Prostate gland (tissue), 2 donors: ENCODE data around the gene FTSJ3. TPM values are rescaled to one million over a fixed set of nuclear protein-coding genes. Genes with fewer than 3 reads are reported as not detected.
A peak's percentile ranks its signal among the peaks of the same experiment; 100 is the strongest.

ENCODE experiments used
- DNase-seq: peaks from one replicate; pipeline ENCODE4 v3.0.0-alpha.2; 2019; ENCODE audit warnings: low spot score
- H3K27ac ChIP-seq, 2 donors: fragments of 200-600 bp; sonication (generic); 2 replicates each; pipeline ENCODE4 v1.5.1; 2017 to 2019
- H3K27me3 ChIP-seq: fragments of 200-600 bp; sonication (generic); replicated peaks from 2 replicates; pipeline ENCODE4 v1.5.1; 2019; ENCODE audit not compliant: insufficient read depth
- H3K36me3 ChIP-seq, 2 donors: fragments of 200-600 bp; sonication (generic); 1 replicate in 1 of 2; 2 replicates in 1 of 2; pipeline versions ENCODE4 v1.5.1 to v1.8.1; 2017 to 2019
- H3K4me1 ChIP-seq: fragments of 200-600 bp; sonication (generic); replicated peaks from 2 replicates; pipeline ENCODE4 v1.5.1; 2019
- H3K4me3 ChIP-seq, 2 donors: fragments of 200-600 bp; sonication (generic); 2 replicates each; pipeline ENCODE4 v1.5.1; 2017 to 2019
- H3K9me3 ChIP-seq: fragments of 200-600 bp; sonication (generic); 2 replicates; pipeline ENCODE4 v1.5.1; 2017
- POLR2A ChIP-seq: fragments of 450-650 bp; IDR thresholded peaks from one replicate; pipeline ENCODE4 v1.6.1; 2016; ENCODE audit warnings: antibody characterized with exemption, mild to moderate bottlenecking
- POLR2AphosphoS5 ChIP-seq: sonication (generic); formaldehyde crosslinking; IDR thresholded peaks from one replicate; pipeline ENCODE4 v1.6.1; 2017; ENCODE audit warnings: antibody characterized with exemption
- WGBS: methylation state at CpG from one replicate; pipeline ENCODE4 v1.1.5; 2018; 5-methylcytosine and 5-hydroxymethylcytosine counted together
- intact Hi-C: fragments of 100-400 bp; cut with DNase I; formaldehyde crosslinking; loops from one replicate; pipeline ENCODE4 v1.14.2; 2022
- total RNA-seq, 2 donors: library from RNA; depleted of rRNA; stranded (reverse); fragments of >200 nt; gene quantifications; one replicate each; pipeline ENCODE4 v1.1.0, GENCODE V29; 2016
- TF ChIP-seq, protein P1 (sequence below), 4 experiments: fragments of 200-600 bp in 2 of 4; fragments of 450-650 bp in 2 of 4; sonication (generic) in 2 of 4; IDR thresholded peaks; 1 replicate in 3 of 4; 2 replicates in 1 of 4; pipeline ENCODE4 v1.5.1; 2016 to 2019; ENCODE audit warnings: antibody characterized with exemption in 4 of 4, mild to moderate bottlenecking in 2 of 4, moderate library complexity in 2 of 4

Gene FTSJ3
- total RNA-seq, 2 donors from 2014 or later: 29.4 to 46.6 TPM

DNA sequence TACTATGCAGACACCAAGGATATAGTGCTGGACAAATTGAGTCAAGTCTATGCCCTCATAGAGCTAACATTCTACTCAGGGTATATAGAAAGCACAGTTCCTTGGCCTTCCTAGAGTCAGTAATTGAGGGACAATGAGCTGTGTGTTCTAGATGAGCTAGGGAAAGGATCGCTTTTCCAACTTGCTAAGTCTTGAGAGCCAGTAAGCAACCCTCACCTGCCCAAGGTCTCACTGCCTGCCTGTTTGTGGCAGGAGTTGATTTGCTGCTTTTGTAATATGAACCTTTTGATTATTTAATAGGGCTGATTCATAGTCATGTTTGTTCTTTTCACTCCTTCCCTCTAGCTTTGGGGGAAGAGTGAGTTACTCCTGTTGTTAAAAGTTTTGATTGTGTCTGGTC lies 47.0 kb downstream of the FTSJ3 start:
- Histone ChIP-seq H3K27me3 (no peaks in the 10 kb centered on the region), H3K4me3 (no peak overlapping the region), H3K36me3 (no peaks in the 10 kb centered on the region), H3K27ac (peak overlapping the region; percentile 62 to 78), H3K4me1 (peaks cover 9% of the 10 kb centered on the region), H3K9me3 (no peaks in the 10 kb centered on the region)
- intact Hi-C loops: no loop called here
- WGBS: 42% methylated on average over 1 of the region's 1 CpG
- peak; percentile 57 for DNase-seq
- TF ChIP-seq, protein P1, sequence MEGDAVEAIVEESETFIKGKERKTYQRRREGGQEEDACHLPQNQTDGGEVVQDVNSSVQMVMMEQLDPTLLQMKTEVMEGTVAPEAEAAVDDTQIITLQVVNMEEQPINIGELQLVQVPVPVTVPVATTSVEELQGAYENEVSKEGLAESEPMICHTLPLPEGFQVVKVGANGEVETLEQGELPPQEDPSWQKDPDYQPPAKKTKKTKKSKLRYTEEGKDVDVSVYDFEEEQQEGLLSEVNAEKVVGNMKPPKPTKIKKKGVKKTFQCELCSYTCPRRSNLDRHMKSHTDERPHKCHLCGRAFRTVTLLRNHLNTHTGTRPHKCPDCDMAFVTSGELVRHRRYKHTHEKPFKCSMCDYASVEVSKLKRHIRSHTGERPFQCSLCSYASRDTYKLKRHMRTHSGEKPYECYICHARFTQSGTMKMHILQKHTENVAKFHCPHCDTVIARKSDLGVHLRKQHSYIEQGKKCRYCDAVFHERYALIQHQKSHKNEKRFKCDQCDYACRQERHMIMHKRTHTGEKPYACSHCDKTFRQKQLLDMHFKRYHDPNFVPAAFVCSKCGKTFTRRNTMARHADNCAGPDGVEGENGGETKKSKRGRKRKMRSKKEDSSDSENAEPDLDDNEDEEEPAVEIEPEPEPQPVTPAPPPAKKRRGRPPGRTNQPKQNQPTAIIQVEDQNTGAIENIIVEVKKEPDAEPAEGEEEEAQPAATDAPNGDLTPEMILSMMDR (IDR thresholded peaks at IDR 0.05): no peak
- TF ChIP-seq POLR2AphosphoS5: peak; percentile 93
- TF ChIP-seq POLR2A: peak; percentile 64

DNA sequence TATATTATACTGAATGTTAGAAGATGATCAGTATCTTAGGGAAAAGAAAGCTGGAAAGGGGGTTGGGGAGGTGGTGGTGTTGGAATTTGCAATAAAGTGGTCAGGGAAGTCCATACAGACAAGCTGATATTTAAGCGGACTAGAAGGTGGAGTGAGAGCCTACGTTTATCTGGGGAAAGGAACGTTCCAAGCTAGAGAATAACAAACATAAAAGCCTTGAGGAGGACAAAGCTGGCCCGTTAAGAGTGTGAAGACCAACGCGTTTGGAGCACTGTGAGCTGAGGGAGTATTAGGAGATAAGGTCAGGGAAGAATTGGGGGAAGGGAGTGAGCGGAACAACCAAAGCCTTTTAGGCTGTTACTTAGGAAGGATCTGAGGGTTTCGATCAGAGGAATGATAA lies 52.0 kb downstream of the FTSJ3 start:
- Histone ChIP-seq H3K9me3 (no peaks in the 10 kb centered on the region), H3K36me3 (no peaks in the 10 kb centered on the region), H3K4me3 (peak overlapping the region; percentile 93 to 99), H3K4me1 (peaks cover 5% of the 10 kb centered on the region), H3K27me3 (no peaks in the 10 kb centered on the region), H3K27ac (peak overlapping the region; percentile 94 to 98)
- DNase-seq: no peak
- WGBS: 18% methylated on average over 8 of the region's 8 CpGs
- intact Hi-C loops: no loop called here
- TF ChIP-seq POLR2AphosphoS5 (no peak), POLR2A (no peak)
- TF ChIP-seq, protein P1 (IDR thresholded peaks at IDR 0.05): no peak

DNA sequence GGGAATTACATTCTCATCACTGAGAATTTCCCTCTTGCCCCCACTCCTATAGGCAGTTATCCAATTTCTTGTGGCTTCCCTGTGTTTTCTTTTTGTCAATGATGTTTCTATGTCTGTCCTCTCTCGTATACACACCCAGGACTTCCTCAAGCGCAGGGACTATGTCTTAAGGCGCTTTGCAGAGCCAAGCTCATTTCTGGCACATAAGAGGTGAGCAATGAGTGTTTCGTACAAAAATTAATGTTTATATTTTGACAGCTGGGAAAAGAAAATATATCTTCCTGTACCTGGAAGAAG lies 52.5 kb downstream of the FTSJ3 start:
- intact Hi-C loops: loop anchor here (5.0 kb wide), 2 partner anchors 52 to 67 kb away; partner anchors contain the start of genes FTSJ3, PSMC5 and SMARCD2
- Histone ChIP-seq H3K27ac (peak overlapping the region; percentile 94 to 98), H3K4me1 (peaks cover 5% of the 10 kb centered on the region), H3K36me3 (no peaks in the 10 kb centered on the region), H3K4me3 (peak overlapping the region; percentile 93 to 99), H3K9me3 (no peaks in the 10 kb centered on the region), H3K27me3 (no peaks in the 10 kb centered on the region)
- TF ChIP-seq POLR2AphosphoS5: no peak
- TF ChIP-seq POLR2A: no peak
- TF ChIP-seq, protein P1 (IDR thresholded peaks at IDR 0.05): no peak
- 1% methylated on average over 4 of the region's 4 CpGs for WGBS
- DNase-seq: no peak

DNA sequence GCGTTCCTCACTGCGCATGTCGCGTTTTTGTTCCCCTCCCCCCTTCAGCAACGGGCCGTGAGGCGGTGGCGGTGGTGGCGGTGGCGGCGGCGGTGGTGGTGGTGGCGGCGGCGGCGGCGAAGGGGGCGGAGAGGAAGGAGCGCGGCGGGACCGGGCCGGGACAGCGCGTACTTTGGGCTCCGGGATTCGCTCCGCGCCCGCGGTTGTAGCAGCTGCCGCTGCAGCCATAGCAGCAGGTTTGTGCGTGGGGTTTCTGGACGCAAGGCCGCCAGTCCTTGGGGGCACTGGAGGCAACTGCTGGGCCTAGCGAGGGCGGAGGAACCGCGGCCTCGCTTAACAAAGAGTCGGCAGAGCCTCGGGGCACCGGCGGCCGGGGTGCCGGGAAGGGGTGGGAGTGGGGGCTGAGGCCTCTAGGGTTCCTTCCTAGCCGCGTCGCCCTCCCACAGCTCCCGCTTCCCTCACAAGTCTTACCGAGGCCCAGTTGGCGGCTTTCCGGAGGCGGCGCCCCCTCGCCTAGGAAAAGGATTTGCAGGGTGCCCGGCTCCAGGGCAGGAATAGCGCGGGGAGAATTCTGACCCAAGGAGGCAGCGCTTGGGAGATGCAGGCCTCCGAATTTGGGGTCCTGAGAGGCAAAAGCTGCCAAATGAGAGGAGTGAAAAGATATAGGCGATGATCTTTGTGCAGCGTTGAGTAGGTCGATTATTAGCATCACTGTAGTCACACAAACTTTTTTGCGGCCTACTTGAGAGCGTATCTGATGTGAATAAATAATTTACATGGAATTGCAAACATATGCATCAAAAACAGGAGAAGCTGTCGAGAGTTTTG lies 53.1 kb downstream of the FTSJ3 start, which contains the start of gene DDX42:
TSS of gene DDX42 (plus strand) at position 30 of the 828 bp plus-strand sequence. CDS start 12,880 bp downstream, outside the sequence.
- intact Hi-C loops: loop anchor here (5.0 kb wide), 2 partner anchors 53 to 68 kb away; partner anchors contain the start of genes FTSJ3, PSMC5 and SMARCD2

More for the DNA sequence above, 53.1 kb downstream of the FTSJ3 start, which contains the start of gene DDX42:
- TF ChIP-seq, protein P1 (IDR thresholded peaks at IDR 0.05): no peak
- TF ChIP-seq POLR2A: peak; percentile 66
- TF ChIP-seq POLR2AphosphoS5: no peak
- H3K4me3 ChIP-seq: peak within 1 kb of the TSS; percentile 93 to 99
- peaks cover 3% of the 10 kb centered on the region for H3K4me1 ChIP-seq
- peak within 1 kb of the TSS; percentile 94 to 98 for H3K27ac ChIP-seq
- no peaks in the 10 kb centered on the region for H3K9me3 ChIP-seq
- WGBS: under 1% methylated on average over 60 of the region's 67 CpGs
- no peaks in the 10 kb centered on the region for H3K27me3 ChIP-seq
- DNase-seq: peak; percentile 86
- no peaks in the 10 kb centered on the region for H3K36me3 ChIP-seq
